T-helper 17 cell (primary cell): ENCODE measurements around the gene ARSK. TPM values are rescaled to one million over a fixed set of nuclear protein-coding genes. Genes with fewer than 3 reads are reported as not detected.

ENCODE experiments used
- ATAC-seq: fragments of 150-1000 bp; cut with Tn5 transposase; 2 replicates; pipeline ENCODE4 v1.10.0; 2021; ENCODE audit warnings: mild to moderate bottlenecking, moderate library complexity
- DNase-seq, 3 donors: peaks; one replicate each; pipeline versions ENCODE4 v3.0.0 to v3.0.0-alpha.2; 2020 to 2021
- H3K9me3 ChIP-seq: one replicate; pipeline ENCODE4 v1.7.0; 2013; ENCODE audit warnings: low read length, mild to moderate bottlenecking; ENCODE audit not compliant: control insufficient read depth, poor library complexity, severe bottlenecking
- H3K27ac Mint-ChIP-seq: one replicate; pipeline ENCODE4 v1.8.0; 2022; ENCODE audit warnings: mild to moderate bottlenecking, moderate library complexity, mixed read lengths
- H3K27me3 Mint-ChIP-seq: one replicate; pipeline ENCODE4 v1.8.0; 2022; ENCODE audit warnings: mixed read lengths
- H3K36me3 Mint-ChIP-seq: one replicate; pipeline ENCODE4 v1.8.0; 2022; ENCODE audit warnings: low read depth, mixed read lengths
- H3K4me1 Mint-ChIP-seq: one replicate; pipeline ENCODE4 v1.8.0; 2022; ENCODE audit warnings: mild to moderate bottlenecking, mixed read lengths
- H3K4me3 Mint-ChIP-seq: one replicate; pipeline ENCODE4 v1.8.0; 2022; ENCODE audit warnings: mild to moderate bottlenecking, moderate library complexity, mixed read lengths
- total RNA-seq, 4 donors: library from RNA in 2 of 4; stranded (reverse) in 2 of 4; gene quantifications; one replicate each; pipeline ENCODE4 v1.2.3 and lab custom pipeline; 2022 to 2026

ARSK gene
- total RNA-seq, 2 donors from 2014 or later, result 4.7 to 4.8 TPM

DNA sequence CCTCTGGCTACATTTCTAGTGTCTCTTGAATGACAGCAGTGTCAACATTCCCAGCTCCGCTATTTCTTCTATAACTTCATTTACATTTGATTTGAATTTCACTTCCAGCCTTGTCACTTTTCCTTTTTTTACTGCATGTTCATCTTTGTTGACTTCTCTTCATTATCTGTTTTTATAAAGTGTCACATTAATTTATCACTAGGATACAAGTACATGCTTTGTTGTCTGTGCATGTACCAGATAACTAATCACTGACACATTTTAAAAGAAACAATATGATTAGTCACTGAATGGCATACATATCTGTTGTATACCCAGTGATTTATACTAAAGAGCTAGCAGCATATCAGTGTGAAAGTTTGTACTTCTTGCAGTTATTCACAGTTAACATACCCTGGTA, 29.1 kb downstream of the ARSK start:
- peaks cover 6% of the 10 kb centered on the region for H3K36me3 Mint-ChIP-seq
- no peaks in the 10 kb centered on the region for H3K27me3 Mint-ChIP-seq
- no peak overlapping the region for H3K4me3 Mint-ChIP-seq
- H3K9me3 ChIP-seq, result no peaks in the 10 kb centered on the region
- no peak overlapping the region for H3K27ac Mint-ChIP-seq
- no peak for DNase-seq
- peaks cover 7% of the 10 kb centered on the region for H3K4me1 Mint-ChIP-seq
- ATAC-seq, result no peak

DNA sequence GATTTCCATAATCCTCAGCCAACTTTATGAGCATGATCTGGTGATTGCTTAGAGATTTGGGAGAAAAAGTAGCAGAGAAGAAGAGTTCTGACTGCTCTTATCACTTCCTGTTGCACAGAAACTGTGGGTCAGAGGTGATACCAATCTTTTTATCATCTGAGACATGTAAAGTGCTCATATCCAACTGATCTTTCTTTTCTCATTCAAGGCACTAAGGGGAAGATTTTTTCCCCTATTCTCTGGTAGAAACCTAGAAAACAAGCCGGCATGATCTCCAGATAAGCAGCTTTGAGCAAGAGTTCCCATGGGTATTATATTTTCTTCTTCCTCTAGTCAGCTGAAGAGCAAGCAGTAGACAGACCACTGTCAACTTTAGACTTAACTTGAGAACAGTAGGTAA, 36.0 kb downstream of the ARSK start:
- Mint-ChIP-seq H3K27ac (peak overlapping the region; percentile 81), H3K27me3 (no peaks in the 10 kb centered on the region), H3K4me3 (peak overlapping the region; percentile 5), H3K4me1 (peaks cover 21% of the 10 kb centered on the region), H3K36me3 (no peaks in the 10 kb centered on the region)
- ATAC-seq (peak; percentile 33), DNase-seq (no peak)
- H3K9me3 ChIP-seq, result no peaks in the 10 kb centered on the region

DNA sequence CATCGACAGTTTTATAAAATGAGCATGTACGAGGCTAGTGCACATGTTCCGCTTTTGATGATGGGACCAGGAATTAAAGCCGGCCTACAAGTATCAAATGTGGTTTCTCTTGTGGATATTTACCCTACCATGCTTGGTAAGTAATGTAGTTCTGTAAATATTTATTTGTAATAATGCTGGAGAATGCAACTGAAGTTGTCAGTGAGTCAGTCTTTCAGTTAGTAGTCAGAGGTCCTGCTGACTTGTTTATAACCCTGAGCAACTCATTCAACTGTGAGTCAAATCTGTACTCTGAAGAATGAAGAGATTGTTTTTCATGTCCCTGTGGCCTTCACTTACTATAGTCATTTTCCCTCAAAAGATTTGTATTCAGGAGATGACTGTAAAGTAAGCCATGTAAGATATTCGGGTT, 36.6 kb downstream of the ARSK start:
- Mint-ChIP-seq H3K4me3 (no peak overlapping the region), H3K4me1 (peaks cover 21% of the 10 kb centered on the region), H3K36me3 (no peaks in the 10 kb centered on the region), H3K27me3 (no peaks in the 10 kb centered on the region), H3K27ac (peak overlapping the region; percentile 81)
- no peak for ATAC-seq
- DNase-seq, result no peak
- no peaks in the 10 kb centered on the region for H3K9me3 ChIP-seq

DNA sequence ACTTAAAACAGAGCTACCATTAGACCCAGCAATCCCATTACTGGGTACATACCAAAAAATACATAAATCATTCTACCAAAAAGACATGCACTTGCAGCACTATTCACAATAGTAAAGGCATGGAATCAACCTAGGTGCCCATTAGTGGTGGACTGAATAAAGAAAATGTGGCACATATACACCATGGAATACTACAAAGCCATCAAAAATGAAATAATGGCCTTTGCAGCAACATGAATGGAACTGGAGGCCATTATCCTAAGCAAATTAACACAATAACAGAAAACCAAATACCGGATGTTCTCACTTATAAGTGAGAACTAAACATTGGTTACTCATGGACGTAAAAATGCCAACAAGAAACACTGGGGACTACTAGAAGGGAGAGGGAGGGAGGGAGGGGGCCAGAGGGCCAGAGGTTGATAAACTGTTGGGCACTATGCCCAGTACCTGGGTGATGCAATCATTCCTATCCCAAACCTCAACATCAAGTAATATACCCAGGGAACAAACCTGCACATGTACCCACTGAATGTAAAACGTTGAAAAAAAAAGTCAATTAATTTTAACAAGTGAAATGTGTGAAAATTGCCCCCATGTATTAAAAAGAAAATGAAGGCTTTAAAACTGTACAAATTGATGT, 40.5 kb downstream of the ARSK start:
- ATAC-seq (no peak), DNase-seq (no peak)
- H3K4me1 Mint-ChIP-seq, result peaks cover 23% of the 10 kb centered on the region
- H3K36me3 Mint-ChIP-seq, result peaks cover 2% of the 10 kb centered on the region
- no peak overlapping the region for H3K4me3 Mint-ChIP-seq
- H3K9me3 ChIP-seq, result no peaks in the 10 kb centered on the region
- H3K27ac Mint-ChIP-seq, result no peak overlapping the region
- no peaks in the 10 kb centered on the region for H3K27me3 Mint-ChIP-seq

DNA sequence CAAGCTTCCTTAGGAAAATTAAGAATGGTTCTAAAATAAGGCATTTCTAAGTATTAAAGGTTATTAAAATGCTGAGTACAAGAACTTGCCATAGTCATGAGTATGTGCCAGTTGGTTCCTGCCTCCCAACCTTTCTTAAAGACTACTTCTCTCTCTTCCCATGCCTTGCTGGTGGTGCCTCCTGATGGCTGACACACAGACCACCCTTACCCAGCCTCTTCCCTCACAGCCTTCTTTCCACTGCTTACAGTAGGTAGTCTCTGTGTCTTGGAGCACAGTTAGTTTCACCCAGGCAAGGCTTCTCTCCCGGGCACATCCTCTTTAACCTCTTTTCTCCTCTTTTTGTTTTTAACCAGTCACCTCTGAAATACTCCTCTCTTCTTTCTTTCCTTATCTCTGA, 44.4 kb downstream of the ARSK start:
- H3K36me3 Mint-ChIP-seq, result peaks cover 2% of the 10 kb centered on the region
- peak overlapping the region; percentile 16 for H3K27ac Mint-ChIP-seq
- DNase-seq, result no peak

DNA sequence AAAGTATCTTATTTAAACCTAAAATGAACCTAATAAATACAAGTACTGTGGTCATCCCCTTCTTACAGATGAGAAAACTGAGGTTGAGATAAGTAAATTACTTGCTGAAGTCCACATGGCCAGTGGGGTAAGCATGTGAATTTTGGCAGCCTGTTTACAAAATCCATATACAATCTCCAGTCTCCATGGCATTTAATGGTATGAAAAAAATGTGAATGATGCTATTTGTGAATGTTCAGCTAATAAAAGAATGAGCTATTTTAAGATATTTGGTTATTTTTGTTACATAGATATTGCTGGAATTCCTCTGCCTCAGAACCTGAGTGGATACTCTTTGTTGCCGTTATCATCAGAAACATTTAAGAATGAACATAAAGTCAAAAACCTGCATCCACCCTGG, 45.7 kb downstream of the ARSK start:
- no peaks in the 10 kb centered on the region for H3K27me3 Mint-ChIP-seq
- no peak overlapping the region for H3K4me3 Mint-ChIP-seq
- H3K36me3 Mint-ChIP-seq, result peaks cover 2% of the 10 kb centered on the region
- H3K27ac Mint-ChIP-seq, result no peak overlapping the region
- H3K9me3 ChIP-seq, result no peaks in the 10 kb centered on the region
- DNase-seq, result no peak
- H3K4me1 Mint-ChIP-seq, result peaks cover 16% of the 10 kb centered on the region
- no peak for ATAC-seq

More for the DNA sequence above, 44.4 kb downstream of the ARSK start:
- Mint-ChIP-seq H3K4me1 (peaks cover 14% of the 10 kb centered on the region), H3K4me3 (no peak overlapping the region), H3K27me3 (no peaks in the 10 kb centered on the region)
- ATAC-seq, result no peak
- no peaks in the 10 kb centered on the region for H3K9me3 ChIP-seq

DNA sequence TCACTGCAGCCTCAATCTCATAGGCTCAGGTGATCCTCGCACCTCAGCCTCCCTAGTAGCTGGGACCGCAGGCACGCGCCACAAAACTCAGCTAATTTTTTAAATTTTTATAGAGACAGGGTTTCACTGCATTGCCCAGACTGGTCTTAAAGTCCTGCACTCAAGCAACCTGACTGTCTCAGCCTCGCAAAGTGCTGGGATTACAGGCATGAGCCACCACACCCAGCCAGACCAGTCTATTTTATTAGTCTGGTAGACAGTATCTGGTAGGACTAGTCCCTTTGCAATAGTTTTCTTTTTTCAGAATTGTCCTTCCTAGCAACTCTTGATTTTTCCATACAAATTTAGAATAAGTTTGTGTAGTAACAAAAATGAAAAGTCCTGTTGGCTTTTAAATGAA, 50.9 kb downstream of the ARSK start:
- H3K27ac Mint-ChIP-seq, result peak overlapping the region; percentile 4
- H3K27me3 Mint-ChIP-seq, result no peaks in the 10 kb centered on the region
- H3K36me3 Mint-ChIP-seq, result no peaks in the 10 kb centered on the region

DNA sequence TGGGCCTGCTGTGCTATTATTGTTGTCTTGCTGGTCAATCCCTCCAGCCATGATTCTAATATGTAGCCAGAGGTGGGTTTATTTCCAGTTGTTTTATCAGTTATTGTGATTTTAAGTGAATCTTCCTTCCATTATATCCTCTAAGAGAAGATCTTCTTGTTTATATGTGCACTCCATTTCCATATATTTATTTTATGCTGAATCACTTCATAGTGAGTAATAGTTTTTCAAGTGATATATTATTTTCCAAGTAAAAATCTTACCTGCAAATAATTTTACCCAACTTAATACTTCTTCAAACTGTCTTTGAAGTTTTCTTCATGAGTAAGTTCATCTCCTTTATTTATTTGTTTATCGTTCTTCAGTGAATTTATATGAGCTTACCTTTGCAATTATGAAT, 51.5 kb downstream of the ARSK start:
- Mint-ChIP-seq H3K27me3 (no peaks in the 10 kb centered on the region), H3K27ac (peak overlapping the region; percentile 4), H3K4me3 (no peak overlapping the region), H3K4me1 (peaks cover 8% of the 10 kb centered on the region), H3K36me3 (no peaks in the 10 kb centered on the region)
- ATAC-seq (no peak), DNase-seq (no peak)
- no peaks in the 10 kb centered on the region for H3K9me3 ChIP-seq

More for the DNA sequence above, 50.9 kb downstream of the ARSK start:
- no peak for ATAC-seq
- no peaks in the 10 kb centered on the region for H3K9me3 ChIP-seq
- Mint-ChIP-seq H3K4me3 (no peak overlapping the region), H3K4me1 (peaks cover 8% of the 10 kb centered on the region)
- no peak for DNase-seq

DNA sequence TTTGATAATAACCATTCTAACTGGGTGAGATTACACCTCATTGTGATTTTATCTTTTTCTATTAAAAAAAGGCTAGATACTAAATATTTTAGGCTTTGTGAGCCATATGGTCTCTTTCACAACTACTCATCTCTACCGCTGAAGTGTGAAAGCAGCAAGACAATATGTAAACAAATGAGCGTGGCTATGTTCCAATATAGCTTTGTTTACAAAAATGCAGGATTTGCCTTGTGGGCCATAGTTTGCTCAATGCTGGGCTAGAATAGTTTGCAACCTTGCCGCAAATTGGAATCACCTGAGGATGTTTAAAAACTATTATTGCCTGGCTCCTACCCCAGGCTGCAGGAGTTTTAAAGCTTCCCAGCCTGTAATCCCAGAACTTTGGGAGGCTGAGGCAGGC, 54.8 kb downstream of the ARSK start:
- H3K27ac Mint-ChIP-seq, result no peak overlapping the region
- DNase-seq (no peak), ATAC-seq (no peak)
- peaks cover 2% of the 10 kb centered on the region for H3K36me3 Mint-ChIP-seq
- H3K27me3 Mint-ChIP-seq, result no peaks in the 10 kb centered on the region
- H3K4me1 Mint-ChIP-seq, result peaks cover 7% of the 10 kb centered on the region
- H3K9me3 ChIP-seq, result no peaks in the 10 kb centered on the region
- no peak overlapping the region for H3K4me3 Mint-ChIP-seq

DNA sequence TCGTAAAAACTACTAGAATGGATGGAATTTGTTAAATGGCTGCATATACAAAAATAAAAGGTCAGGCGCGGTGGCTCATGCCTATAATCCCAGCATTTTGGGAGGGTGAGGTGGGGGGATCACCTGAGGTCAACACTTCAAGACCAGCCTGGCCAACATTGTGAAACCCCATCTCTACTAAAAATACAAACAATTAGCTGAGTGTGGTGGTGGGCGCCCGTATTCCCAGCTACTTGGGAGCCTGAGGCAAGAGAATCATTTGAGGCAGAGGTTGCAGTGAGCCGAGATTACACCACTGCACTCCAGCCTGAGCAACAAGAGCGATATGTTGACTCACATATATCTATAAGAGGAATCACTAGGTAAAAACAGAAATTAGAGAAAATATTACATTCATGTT, 55.6 kb downstream of the ARSK start:
- DNase-seq (no peak), ATAC-seq (no peak)
- no peaks in the 10 kb centered on the region for H3K9me3 ChIP-seq
- Mint-ChIP-seq H3K4me3 (no peak overlapping the region), H3K36me3 (peaks cover 2% of the 10 kb centered on the region), H3K27me3 (no peaks in the 10 kb centered on the region), H3K27ac (no peak overlapping the region), H3K4me1 (peaks cover 12% of the 10 kb centered on the region)

DNA sequence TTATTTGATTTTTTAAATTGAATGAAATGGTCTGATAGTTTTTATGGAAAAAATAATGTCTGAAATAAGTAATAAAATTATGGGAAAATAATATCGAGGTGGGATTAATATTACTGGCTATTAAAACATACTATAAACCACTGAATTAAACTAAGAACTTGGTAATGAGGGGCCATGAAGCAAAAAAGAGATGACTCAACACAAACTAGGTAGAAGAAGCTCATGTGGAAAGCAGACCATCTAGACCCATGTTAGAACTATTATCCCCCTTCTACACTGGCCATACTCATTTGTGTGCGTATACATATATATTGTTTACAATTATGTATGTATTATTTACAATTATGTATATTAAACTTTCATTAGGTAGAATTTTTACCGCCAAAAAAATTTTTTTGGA, 56.5 kb downstream of the ARSK start:
- Mint-ChIP-seq H3K4me3 (no peak overlapping the region), H3K4me1 (peaks cover 14% of the 10 kb centered on the region), H3K27me3 (no peaks in the 10 kb centered on the region), H3K27ac (no peak overlapping the region), H3K36me3 (peaks cover 2% of the 10 kb centered on the region)
- DNase-seq (no peak), ATAC-seq (no peak)
- no peaks in the 10 kb centered on the region for H3K9me3 ChIP-seq

DNA sequence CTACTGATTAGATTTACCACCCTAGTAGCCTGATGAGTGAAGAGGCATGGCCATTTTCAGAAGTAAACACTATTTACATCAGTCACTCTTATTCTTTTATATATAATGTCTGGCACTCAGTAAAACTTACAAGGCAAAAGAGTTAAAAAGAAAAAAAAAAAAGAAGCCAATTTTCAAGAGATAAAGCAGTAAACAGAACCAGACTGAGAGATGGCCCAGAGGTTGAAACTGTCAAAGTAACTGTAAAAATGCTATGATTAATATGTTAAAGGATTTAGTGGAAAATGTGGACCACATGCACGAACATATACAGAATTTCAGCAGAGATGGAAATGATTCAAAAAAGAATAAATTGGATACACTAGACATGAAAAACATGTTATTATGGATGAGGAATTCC, 58.6 kb downstream of the ARSK start:
- Mint-ChIP-seq H3K4me1 (peaks cover 26% of the 10 kb centered on the region), H3K27ac (no peak overlapping the region), H3K4me3 (no peak overlapping the region), H3K27me3 (no peaks in the 10 kb centered on the region), H3K36me3 (peaks cover 5% of the 10 kb centered on the region)
- no peak for DNase-seq
- no peaks in the 10 kb centered on the region for H3K9me3 ChIP-seq
- ATAC-seq, result no peak

DNA sequence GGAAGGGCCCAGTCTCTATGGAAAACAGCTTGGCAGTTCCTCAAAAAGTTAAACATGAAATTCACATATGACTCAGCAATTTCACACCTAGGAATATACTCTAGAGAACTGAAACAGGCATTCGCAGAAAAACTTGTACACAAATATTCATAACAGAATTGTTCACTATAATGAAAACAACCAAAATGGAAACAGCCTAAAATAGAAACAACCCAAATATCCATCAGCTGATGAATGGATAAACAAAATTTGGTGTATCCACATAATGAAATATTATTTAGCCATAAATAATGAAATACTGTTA, 60.2 kb downstream of the ARSK start:
- peak overlapping the region; percentile 65 for H3K27ac Mint-ChIP-seq
- ATAC-seq (no peak), DNase-seq (no peak)
- H3K27me3 Mint-ChIP-seq, result no peaks in the 10 kb centered on the region
- H3K9me3 ChIP-seq, result no peaks in the 10 kb centered on the region
- no peak overlapping the region for H3K4me3 Mint-ChIP-seq
- peaks cover 39% of the 10 kb centered on the region for H3K4me1 Mint-ChIP-seq
- peaks cover 5% of the 10 kb centered on the region for H3K36me3 Mint-ChIP-seq

DNA sequence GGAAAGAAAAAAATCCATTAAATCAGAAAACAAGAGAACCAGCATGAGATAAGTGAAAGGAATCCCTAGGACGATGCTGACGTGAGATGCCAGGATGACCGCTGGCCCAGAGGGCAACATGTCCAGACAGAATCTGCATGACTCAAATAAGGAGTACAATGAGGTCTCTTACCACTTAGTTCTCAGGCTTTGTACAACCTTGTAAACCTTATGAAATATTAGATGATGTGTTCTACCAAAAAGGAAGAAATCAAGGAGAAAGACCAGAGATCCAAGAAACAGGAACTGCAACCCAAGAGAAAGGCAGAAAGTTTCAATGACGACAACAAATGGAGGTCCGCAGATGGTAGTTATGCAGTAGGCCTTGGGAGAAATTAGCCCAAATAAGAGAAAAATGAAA, 62.2 kb downstream of the ARSK start:
- H3K4me3 Mint-ChIP-seq, result peak overlapping the region; percentile 22
- H3K36me3 Mint-ChIP-seq, result peaks cover 5% of the 10 kb centered on the region
- no peaks in the 10 kb centered on the region for H3K9me3 ChIP-seq
- DNase-seq (no peak), ATAC-seq (no peak)
- H3K27me3 Mint-ChIP-seq, result no peaks in the 10 kb centered on the region
- peaks cover 44% of the 10 kb centered on the region for H3K4me1 Mint-ChIP-seq
- no peak overlapping the region for H3K27ac Mint-ChIP-seq
